GM06990 (cell line): ENCODE data around the gene UPB1.

Experiments
- DNase-seq: peaks from one replicate; pipeline ENCODE4 v3.0.0-alpha.2; 2011; ENCODE audit not compliant: insufficient read length; ENCODE audit errors: extremely low read depth
- H3K27me3 ChIP-seq: replicated peaks from 2 replicates; pipeline ENCODE4 v1.6.0; 2011; ENCODE audit warnings: low read length; ENCODE audit not compliant: control insufficient read depth, insufficient read depth
- H3K36me3 ChIP-seq: 2 replicates; pipeline ENCODE4 v1.5.1; 2011; ENCODE audit warnings: low read length; ENCODE audit not compliant: control insufficient read depth, insufficient read depth
- H3K4me3 ChIP-seq: replicated peaks from 2 replicates; pipeline ENCODE4 v1.5.1; 2011; ENCODE audit warnings: low read depth, mild to moderate bottlenecking, control low read depth, low read length
- CTCF ChIP-seq: IDR thresholded peaks from 2 replicates; pipeline ENCODE4 v1.5.1; 2011; ENCODE audit warnings: low read length, control low read depth, mild to moderate bottlenecking, inconsistent platforms; ENCODE audit not compliant: insufficient read depth, poor library complexity, severe bottlenecking

Gene UPB1

GRCh38 chr22:24467340-24467739 is 27.8 kb upstream of the UPB1 start:
- no peak for TF ChIP-seq CTCF
- Histone ChIP-seq H3K27me3 (no peaks in the 10 kb centered on the region), H3K36me3 (no peaks in the 10 kb centered on the region), H3K4me3 (no peak overlapping the region)
- DNase-seq: no peak

- Histone ChIP-seq H3K36me3 (no peaks in the 10 kb centered on the region), H3K4me3 (no peak overlapping the region), H3K27me3 (no peaks in the 10 kb centered on the region)
- DNase-seq: no peak
- no peak for TF ChIP-seq CTCF
Observed at GRCh38 chr22:24471570-24471969, 23.6 kb upstream of the UPB1 start.

- Histone ChIP-seq H3K36me3 (no peaks in the 10 kb centered on the region), H3K27me3 (no peaks in the 10 kb centered on the region), H3K4me3 (no peak overlapping the region)
- no peak for DNase-seq
- TF ChIP-seq CTCF: no peak
Observed at GRCh38 chr22:24473284-24473683, 21.8 kb upstream of the UPB1 start.

- no peak for DNase-seq
- Histone ChIP-seq H3K27me3 (no peaks in the 10 kb centered on the region), H3K4me3 (no peak overlapping the region), H3K36me3 (no peaks in the 10 kb centered on the region)
- no peak for TF ChIP-seq CTCF
Observed at GRCh38 chr22:24474221-24474620, 20.9 kb upstream of the UPB1 start.

GRCh38 chr22:24474649-24475255 is 20.4 kb upstream of the UPB1 start:
- Histone ChIP-seq H3K27me3 (no peaks in the 10 kb centered on the region), H3K4me3 (no peak overlapping the region), H3K36me3 (no peaks in the 10 kb centered on the region)
- DNase-seq: no peak
- no peak for TF ChIP-seq CTCF

GRCh38 chr22:24481641-24482040 is 13.5 kb upstream of the UPB1 start:
- no peak overlapping the region for H3K4me3 ChIP-seq
- no peaks in the 10 kb centered on the region for H3K27me3 ChIP-seq
- no peaks in the 10 kb centered on the region for H3K36me3 ChIP-seq
- DNase-seq: no peak
- no peak for TF ChIP-seq CTCF
